ENCODE results near the gene WDR89. TPM values are rescaled to one million over a fixed set of nuclear protein-coding genes. Genes with fewer than 3 reads are reported as not detected.

The WDR89 gene
- total and polyA plus RNA-seq, 9 of the 15 experiments (the other 6 are each of a cell fraction or from before 2014, with no cell fraction given): 9.3 to 25.6 (median 16.2) TPM

DNA sequence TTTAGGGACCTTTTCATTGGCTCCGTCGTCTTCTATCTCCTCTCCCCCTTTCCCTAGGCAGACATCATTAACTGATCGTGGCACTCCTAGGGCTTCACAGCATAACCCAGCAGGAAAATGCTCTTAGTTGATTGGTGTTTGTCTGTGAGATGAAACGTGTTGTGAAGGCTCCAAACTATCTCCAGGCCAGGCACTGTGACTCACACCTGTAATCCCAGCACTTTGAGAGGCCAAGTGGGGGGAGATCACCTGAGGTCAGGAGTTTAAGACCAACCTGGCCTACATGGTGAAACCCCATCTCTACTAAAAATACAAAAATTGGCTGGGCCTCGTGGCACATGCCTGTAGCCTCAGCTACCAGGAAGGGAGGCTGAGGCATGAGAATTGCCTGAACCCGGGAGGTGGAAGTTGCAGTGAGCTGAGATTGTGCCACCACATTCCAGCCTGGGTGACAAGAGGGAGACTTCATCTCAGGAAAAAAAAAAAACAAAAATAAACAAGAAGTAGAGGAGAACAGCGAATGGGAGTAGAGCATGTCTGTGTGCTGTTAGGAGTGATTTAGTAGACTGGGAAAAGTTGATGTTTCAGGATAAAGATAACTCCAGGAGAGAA lies 32.3 kb upstream of the WDR89 start:
- BruUV-seq (replicated peaks): no TSS peak
- H3K4me3 ChIP-seq: no peak overlapping the region
- ATAC-seq: no peak
- H4K20me1 ChIP-seq (replicated peaks; ENCODE audit: control insufficient read depth, insufficient read depth, low read length): no peaks in the 10 kb centered on the region
- TF ChIP-seq NR4A1 (CRISPR knock-in tag; IDR thresholded peaks at IDR 0.05) (no peak), NR4A1 (tag; IDR thresholded peaks at IDR 0.05) (no peak)
- no peak overlapping the region for H3K27ac ChIP-seq (ENCODE audit: extremely low read depth, low read depth, low read length)
- H3K9ac ChIP-seq (ENCODE audit: insufficient read depth in 1 of 2, low read depth in 2 of 2, low read length in 2 of 2): no peak overlapping the region
- FAIRE-seq: no peak
- H3K9me1 ChIP-seq (ENCODE audit: control insufficient read depth, insufficient read depth, low read length): no peaks in the 10 kb centered on the region
- no peaks in the 10 kb centered on the region for H3K79me2 ChIP-seq (ENCODE audit: control insufficient read depth, insufficient read depth, low read length)
- ChIA-PET CTCF (ENCODE audit: low intra/inter-chr PET ratio) (interaction anchor here (0.5 kb wide), 1 partner anchor 12 kb away, joined by 3 read pairs; no protein-coding TSS in a partner anchor), POLR2A (no interaction called here)
- no peak overlapping the region for H2AFZ ChIP-seq (ENCODE audit: low read depth, low read length)
- no peaks in the 10 kb centered on the region for H3K9me3 ChIP-seq (replicated peaks; ENCODE audit: control insufficient read depth, insufficient read depth, low read depth, low read length)
- in situ Hi-C loops (cut with MboI): no loop called here
- intact Hi-C loops (cut with micrococcal nuclease): no loop called here
- H3K27me3 ChIP-seq (ENCODE audit: control insufficient read depth in 2 of 2, insufficient read depth in 2 of 2, low read length in 2 of 2): no peaks in the 10 kb centered on the region
- no peaks in the 10 kb centered on the region for H3K36me3 ChIP-seq (ENCODE audit: control insufficient read depth, insufficient read depth, low read length)
- H3K4me1 ChIP-seq (replicated peaks in 1 of 2; ENCODE audit: control insufficient read depth in 2 of 2, insufficient read depth in 2 of 2, low read length in 2 of 2): no peaks in the 10 kb centered on the region; a peak in 1 of 5 replicates
- WGBS (ENCODE audit: insufficient coverage, low coverage, missing lambda C conversion rate): 46% methylated on average over 6 of the region's 7 CpGs
- H3K4me2 ChIP-seq (ENCODE audit: insufficient read depth, low read length): no peak overlapping the region
- no peak for DNase-seq (ENCODE audit: extremely low read depth in 1 of 4, low spot score in 3 of 4)

DNA sequence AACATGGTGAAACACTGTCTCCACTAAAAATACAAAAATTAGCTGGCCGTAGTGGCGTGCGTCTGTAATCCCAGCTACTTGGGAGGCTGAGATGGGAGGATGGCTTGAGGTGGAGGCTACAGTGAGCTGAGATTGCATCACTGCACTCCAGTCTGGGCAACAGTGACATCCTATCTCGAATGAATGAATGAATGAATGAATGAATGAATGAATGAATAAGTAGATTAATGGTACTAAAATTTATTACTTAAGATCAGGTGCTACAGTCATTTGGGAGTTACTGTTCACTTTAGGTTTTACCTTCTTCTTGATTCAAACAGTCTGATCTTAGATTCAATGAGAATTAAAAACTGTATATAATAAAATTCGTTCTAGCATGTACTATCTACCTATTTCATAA lies 31.6 kb upstream of the WDR89 start:
- H3K9me1 ChIP-seq (ENCODE audit: control insufficient read depth, insufficient read depth, low read length): no peaks in the 10 kb centered on the region
- WGBS (ENCODE audit: insufficient coverage, low coverage, missing lambda C conversion rate): 46% methylated on average over 5 of the region's 5 CpGs
- no peaks in the 10 kb centered on the region for H4K20me1 ChIP-seq (replicated peaks; ENCODE audit: control insufficient read depth, insufficient read depth, low read length)
- no peak overlapping the region for H3K4me2 ChIP-seq (ENCODE audit: insufficient read depth, low read length)
- no peak overlapping the region for H2AFZ ChIP-seq (ENCODE audit: low read depth, low read length)
- ChIA-PET POLR2A (no interaction called here), CTCF (ENCODE audit: low intra/inter-chr PET ratio) (interaction anchor here (0.5 kb wide), 1 partner anchor 11 kb away, joined by 3 read pairs; no protein-coding TSS in a partner anchor)
- H3K27ac ChIP-seq (ENCODE audit: extremely low read depth, low read depth, low read length): no peak overlapping the region
- no peaks in the 10 kb centered on the region for H3K79me2 ChIP-seq (ENCODE audit: control insufficient read depth, insufficient read depth, low read length)
- FAIRE-seq: no peak
- ATAC-seq: no peak
- H3K36me3 ChIP-seq (ENCODE audit: control insufficient read depth, insufficient read depth, low read length): no peaks in the 10 kb centered on the region
- intact Hi-C loops (cut with micrococcal nuclease) (no loop called here), in situ Hi-C loops (cut with MboI) (no loop called here)
- no peaks in the 10 kb centered on the region for H3K9me3 ChIP-seq (replicated peaks; ENCODE audit: control insufficient read depth, insufficient read depth, low read depth, low read length)
- peak; percentile 89 for TF ChIP-seq ZNF24 (IDR thresholded peaks at IDR 0.05)
- no peak for TF ChIP-seq PML (IDR thresholded peaks at IDR 0.05; ENCODE audit: low read length)
- no peak for TF ChIP-seq KLF6 (CRISPR knock-in tag; IDR thresholded peaks at IDR 0.05; ENCODE audit: borderline replicate concordance)
- TF ChIP-seq, protein P1, sequence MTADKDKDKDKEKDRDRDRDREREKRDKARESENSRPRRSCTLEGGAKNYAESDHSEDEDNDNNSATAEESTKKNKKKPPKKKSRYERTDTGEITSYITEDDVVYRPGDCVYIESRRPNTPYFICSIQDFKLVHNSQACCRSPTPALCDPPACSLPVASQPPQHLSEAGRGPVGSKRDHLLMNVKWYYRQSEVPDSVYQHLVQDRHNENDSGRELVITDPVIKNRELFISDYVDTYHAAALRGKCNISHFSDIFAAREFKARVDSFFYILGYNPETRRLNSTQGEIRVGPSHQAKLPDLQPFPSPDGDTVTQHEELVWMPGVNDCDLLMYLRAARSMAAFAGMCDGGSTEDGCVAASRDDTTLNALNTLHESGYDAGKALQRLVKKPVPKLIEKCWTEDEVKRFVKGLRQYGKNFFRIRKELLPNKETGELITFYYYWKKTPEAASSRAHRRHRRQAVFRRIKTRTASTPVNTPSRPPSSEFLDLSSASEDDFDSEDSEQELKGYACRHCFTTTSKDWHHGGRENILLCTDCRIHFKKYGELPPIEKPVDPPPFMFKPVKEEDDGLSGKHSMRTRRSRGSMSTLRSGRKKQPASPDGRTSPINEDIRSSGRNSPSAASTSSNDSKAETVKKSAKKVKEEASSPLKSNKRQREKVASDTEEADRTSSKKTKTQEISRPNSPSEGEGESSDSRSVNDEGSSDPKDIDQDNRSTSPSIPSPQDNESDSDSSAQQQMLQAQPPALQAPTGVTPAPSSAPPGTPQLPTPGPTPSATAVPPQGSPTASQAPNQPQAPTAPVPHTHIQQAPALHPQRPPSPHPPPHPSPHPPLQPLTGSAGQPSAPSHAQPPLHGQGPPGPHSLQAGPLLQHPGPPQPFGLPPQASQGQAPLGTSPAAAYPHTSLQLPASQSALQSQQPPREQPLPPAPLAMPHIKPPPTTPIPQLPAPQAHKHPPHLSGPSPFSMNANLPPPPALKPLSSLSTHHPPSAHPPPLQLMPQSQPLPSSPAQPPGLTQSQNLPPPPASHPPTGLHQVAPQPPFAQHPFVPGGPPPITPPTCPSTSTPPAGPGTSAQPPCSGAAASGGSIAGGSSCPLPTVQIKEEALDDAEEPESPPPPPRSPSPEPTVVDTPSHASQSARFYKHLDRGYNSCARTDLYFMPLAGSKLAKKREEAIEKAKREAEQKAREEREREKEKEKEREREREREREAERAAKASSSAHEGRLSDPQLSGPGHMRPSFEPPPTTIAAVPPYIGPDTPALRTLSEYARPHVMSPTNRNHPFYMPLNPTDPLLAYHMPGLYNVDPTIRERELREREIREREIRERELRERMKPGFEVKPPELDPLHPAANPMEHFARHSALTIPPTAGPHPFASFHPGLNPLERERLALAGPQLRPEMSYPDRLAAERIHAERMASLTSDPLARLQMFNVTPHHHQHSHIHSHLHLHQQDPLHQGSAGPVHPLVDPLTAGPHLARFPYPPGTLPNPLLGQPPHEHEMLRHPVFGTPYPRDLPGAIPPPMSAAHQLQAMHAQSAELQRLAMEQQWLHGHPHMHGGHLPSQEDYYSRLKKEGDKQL (CRISPR knock-in tag; IDR thresholded peaks at IDR 0.05; ENCODE audit: borderline replicate concordance): no peak
- no peak overlapping the region for H3K4me3 ChIP-seq
- H3K9ac ChIP-seq (ENCODE audit: insufficient read depth in 1 of 2, low read depth in 2 of 2, low read length in 2 of 2): no peak overlapping the region
- H3K4me1 ChIP-seq (replicated peaks in 1 of 2; ENCODE audit: control insufficient read depth in 2 of 2, insufficient read depth in 2 of 2, low read length in 2 of 2): no peaks in the 10 kb centered on the region; a peak in 1 of 5 replicates
- DNase-seq (ENCODE audit: extremely low read depth in 1 of 4, low spot score in 3 of 4): no peak
- H3K27me3 ChIP-seq (ENCODE audit: control insufficient read depth in 2 of 2, insufficient read depth in 2 of 2, low read length in 2 of 2): no peaks in the 10 kb centered on the region
- BruUV-seq (replicated peaks): no TSS peak
